ELF-1 (cell line): ENCODE results near the gene LRTM2.

Experiments used
- DNase-seq: peaks from one replicate; pipeline ENCODE4 v3.0.0-alpha.2; 2016; ENCODE audit warnings: low read depth, low spot score

Gene LRTM2

GRCh38 chr12:1820191-1820895, at the start of gene LRTM2:
TSS of gene LRTM2 (plus strand) at chr12:1820565. CDS start at chr12:1828149, 7,584 bp downstream.
- no peak for DNase-seq

GRCh38 chr12:1773937-1774655, 46.3 kb upstream of the LRTM2 start:
- no peak for DNase-seq

GRCh38 chr12:1776170-1776921, 44.0 kb upstream of the LRTM2 start:
- peak; percentile 81 for DNase-seq

GRCh38 chr12:1777798-1778197, 42.6 kb upstream of the LRTM2 start:
- DNase-seq = no peak

- DNase-seq = no peak
These were observed 41.5 kb upstream of the LRTM2 start for GRCh38 chr12:1778911-1779310.

GRCh38 chr12:1779783-1780182, 40.6 kb upstream of the LRTM2 start:
- no peak for DNase-seq

- no peak for DNase-seq
These were observed 38.6 kb upstream of the LRTM2 start for GRCh38 chr12:1781772-1782171.

GRCh38 chr12:1782215-1782614, 38.1 kb upstream of the LRTM2 start:
- DNase-seq = no peak

GRCh38 chr12:1787714-1788113, 32.7 kb upstream of the LRTM2 start:
- DNase-seq = no peak

- DNase-seq = no peak
These were observed 29.9 kb upstream of the LRTM2 start for GRCh38 chr12:1790444-1790843.

GRCh38 chr12:1791104-1791841, 29.1 kb upstream of the LRTM2 start:
- DNase-seq = peak; percentile 36

GRCh38 chr12:1792406-1792805, 28.0 kb upstream of the LRTM2 start:
- DNase-seq = no peak

GRCh38 chr12:1793426-1794210, 26.7 kb upstream of the LRTM2 start:
- DNase-seq = no peak

GRCh38 chr12:1794440-1795090, 25.8 kb upstream of the LRTM2 start:
- DNase-seq = no peak

GRCh38 chr12:1795221-1795784, 25.1 kb upstream of the LRTM2 start:
- DNase-seq = no peak

GRCh38 chr12:1795785-1796514, 24.4 kb upstream of the LRTM2 start:
- peak; percentile 90 for DNase-seq

GRCh38 chr12:1796515-1797010, 23.8 kb upstream of the LRTM2 start:
- peak; percentile 65 for DNase-seq

GRCh38 chr12:1797011-1797901, 23.1 kb upstream of the LRTM2 start:
- peak; percentile 43 for DNase-seq
